CD4-positive, CD25-positive, alpha-beta regulatory T cell (primary cell): ENCODE results near the gene SLC47A1. TPM values are rescaled to one million over a fixed set of nuclear protein-coding genes. Genes with fewer than 3 reads are reported as not detected.
A peak's percentile ranks its signal among the peaks of the same experiment; 100 is the strongest.
"Not testable (repeated sequence)": the region's sequence is repeated elsewhere in the genome, so short reads cannot be mapped to it uniquely, and the experiment has no call there.

Experiments used
- ATAC-seq, 2 donors: fragments of 150-1000 bp; cut with Tn5 transposase; one replicate each; pipeline ENCODE4 v1.10.0; 2021; ENCODE audit warnings: low read depth in 2 of 2, moderate number of reproducible peaks in 2 of 2, moderate library complexity in 1 of 2
- DNase-seq, 3 donors: peaks; one replicate each; pipeline versions ENCODE4 v3.0.0 to v3.0.0-alpha.2; 2012 to 2022; ENCODE audit warnings: mixed read lengths in 1 of 3
- H3K27ac ChIP-seq: one replicate; pipeline ENCODE4 v1.7.0; 2013; ENCODE audit warnings: mild to moderate bottlenecking, low read length; ENCODE audit not compliant: insufficient read depth, poor library complexity, severe bottlenecking
- H3K27me3 ChIP-seq: one replicate; pipeline ENCODE4 v1.7.0; 2013; ENCODE audit warnings: low read length; ENCODE audit not compliant: control insufficient read depth, insufficient read depth
- H3K36me3 ChIP-seq: one replicate; pipeline ENCODE4 v1.7.0; 2013; ENCODE audit warnings: mild to moderate bottlenecking, low read length, moderate library complexity; ENCODE audit not compliant: control insufficient read depth, insufficient read depth
- H3K4me1 ChIP-seq: 2 replicates; pipeline ENCODE4 v1.7.0; 2013; ENCODE audit warnings: mild to moderate bottlenecking, low read length; ENCODE audit not compliant: insufficient read depth, control insufficient read depth, poor library complexity, severe bottlenecking
- H3K4me3 ChIP-seq: one replicate; pipeline ENCODE4 v1.7.0; 2013; ENCODE audit warnings: low read depth, mild to moderate bottlenecking, low read length, moderate library complexity
- H3K9me3 ChIP-seq, 2 experiments: 1 replicate in 1 of 2; 2 replicates in 1 of 2; pipeline ENCODE4 v1.7.0; 2013; ENCODE audit warnings: low read length in 2 of 2, mild to moderate bottlenecking in 1 of 2, moderate library complexity in 1 of 2; ENCODE audit not compliant: control insufficient read depth in 2 of 2
- H3K27ac Mint-ChIP-seq, 3 donors: one replicate each; pipeline ENCODE4 v1.8.0; 2020 to 2022; ENCODE audit warnings: mild to moderate bottlenecking in 3 of 3, mixed read lengths in 3 of 3, moderate library complexity in 2 of 3
- H3K27me3 Mint-ChIP-seq: one replicate; pipeline ENCODE4 v1.8.0; 2022; ENCODE audit warnings: mild to moderate bottlenecking, mixed read lengths
- H3K36me3 Mint-ChIP-seq: one replicate; pipeline ENCODE4 v1.8.0; 2020; ENCODE audit warnings: mixed read lengths
- H3K4me1 Mint-ChIP-seq, 4 donors: one replicate each; pipeline ENCODE4 v1.8.0; 2020 to 2022; ENCODE audit warnings: mixed read lengths in 4 of 4, mild to moderate bottlenecking in 1 of 4
- H3K4me3 Mint-ChIP-seq, 4 donors: one replicate each; pipeline ENCODE4 v1.8.0; 2020 to 2022; ENCODE audit warnings: mild to moderate bottlenecking in 4 of 4, mixed read lengths in 4 of 4, moderate library complexity in 3 of 4
- H3K9me3 Mint-ChIP-seq, 7 donors: one replicate each; pipeline ENCODE4 v1.8.0; 2020 to 2022; ENCODE audit warnings: mixed read lengths in 7 of 7, mild to moderate bottlenecking in 3 of 7, moderate library complexity in 2 of 7
- polyA plus RNA-seq, 4 donors: library from polyadenylated mRNA; unstranded; fragments of 300-500 nt; fragmentation: Illumina TruSeq; gene quantifications; one replicate each; pipeline ENCODE4 v1.2.3, GENCODE V29; 2021
- total RNA-seq: library from RNA; stranded (reverse); gene quantifications from one replicate; pipeline ENCODE4 v1.2.3, GENCODE V29; 2022

Gene SLC47A1
- total and polyA plus RNA-seq, 5 donors from 2014 or later = 1.0 TPM; not detected in 4

- ATAC-seq (no peak), DNase-seq (no peak)
- Histone ChIP-seq H3K9me3 (no peaks in the 10 kb centered on the region), H3K27me3 (peaks cover 10% of the 10 kb centered on the region), H3K4me3 (no peak overlapping the region), H3K36me3 (no peaks in the 10 kb centered on the region), H3K27ac (no peak overlapping the region), H3K4me1 (no peaks in the 10 kb centered on the region)
- H3K27ac Mint-ChIP-seq = no peak overlapping the region
- H3K4me3 Mint-ChIP-seq = no peak overlapping the region
- H3K27me3 Mint-ChIP-seq = peaks cover 50% of the 10 kb centered on the region
- no peaks in the 10 kb centered on the region for H3K36me3 Mint-ChIP-seq
- peaks cover 0 to 2% (median 0%) of the 10 kb centered on the region in 7 donors for H3K9me3 Mint-ChIP-seq
- peaks cover 0 to 4% (median under 1%) of the 10 kb centered on the region in 4 donors for H3K4me1 Mint-ChIP-seq
Observed at GRCh38 chr17:19578545-19578944, 44.9 kb downstream of the SLC47A1 start.

GRCh38 chr17:19579192-19579761, 45.6 kb downstream of the SLC47A1 start:
- H3K4me1 ChIP-seq = no peaks in the 10 kb centered on the region
- no peak overlapping the region for H3K4me3 ChIP-seq
- no peak for DNase-seq
- H3K27ac ChIP-seq = no peak overlapping the region
- Mint-ChIP-seq H3K4me3 (no peak overlapping the region), H3K36me3 (no peaks in the 10 kb centered on the region), H3K4me1 (peaks cover 0 to 4% (median under 1%) of the 10 kb centered on the region in 4 donors), H3K9me3 (peaks cover 0 to 2% (median 0%) of the 10 kb centered on the region in 7 donors), H3K27ac (no peak overlapping the region), H3K27me3 (peaks cover 55% of the 10 kb centered on the region)
- peaks cover 10% of the 10 kb centered on the region for H3K27me3 ChIP-seq
- no peaks in the 10 kb centered on the region for H3K9me3 ChIP-seq
- ATAC-seq = no peak
- H3K36me3 ChIP-seq = no peaks in the 10 kb centered on the region

GRCh38 chr17:19579867-19580565, 46.4 kb downstream of the SLC47A1 start:
- H3K27me3 Mint-ChIP-seq = peaks cover 56% of the 10 kb centered on the region
- H3K4me3 ChIP-seq = no peak overlapping the region
- peaks cover 0 to 2% (median 0%) of the 10 kb centered on the region in 7 donors for H3K9me3 Mint-ChIP-seq
- DNase-seq (no peak), ATAC-seq (no peak)
- H3K36me3 ChIP-seq = no peaks in the 10 kb centered on the region
- peaks cover 0 to 4% (median under 1%) of the 10 kb centered on the region in 4 donors for H3K4me1 Mint-ChIP-seq
- H3K27me3 ChIP-seq = peaks cover 10% of the 10 kb centered on the region
- no peaks in the 10 kb centered on the region for H3K36me3 Mint-ChIP-seq
- H3K27ac Mint-ChIP-seq = no peak overlapping the region
- H3K27ac ChIP-seq = no peak overlapping the region
- no peaks in the 10 kb centered on the region for H3K4me1 ChIP-seq
- peak overlapping the region in 3 of 4 donors; percentile 32 to 70 (median 70) for H3K4me3 Mint-ChIP-seq
- no peaks in the 10 kb centered on the region for H3K9me3 ChIP-seq

GRCh38 chr17:19580566-19580920, 46.9 kb downstream of the SLC47A1 start:
- H3K4me1 Mint-ChIP-seq, H3K36me3 ChIP-seq, ATAC-seq, H3K9me3 Mint-ChIP-seq, DNase-seq, H3K27ac Mint-ChIP-seq, H3K4me3 Mint-ChIP-seq, H3K4me3 ChIP-seq, H3K27me3 ChIP-seq, H3K27ac ChIP-seq, H3K36me3 Mint-ChIP-seq, H3K4me1 ChIP-seq, H3K9me3 ChIP-seq: not testable (repeated sequence)
- peaks cover 61% of the 10 kb centered on the region for H3K27me3 Mint-ChIP-seq

- ATAC-seq, H3K27me3 ChIP-seq, DNase-seq, H3K36me3 Mint-ChIP-seq, H3K4me1 ChIP-seq, H3K9me3 Mint-ChIP-seq, H3K4me1 Mint-ChIP-seq, H3K27ac ChIP-seq, H3K36me3 ChIP-seq, H3K4me3 Mint-ChIP-seq, H3K4me3 ChIP-seq, H3K27ac Mint-ChIP-seq, H3K9me3 ChIP-seq: not testable (repeated sequence)
- H3K27me3 Mint-ChIP-seq = peaks cover 58% of the 10 kb centered on the region
Observed at GRCh38 chr17:19582152-19582551, 48.5 kb downstream of the SLC47A1 start.

- H3K4me3 Mint-ChIP-seq = no peak overlapping the region
- no peak overlapping the region for H3K27ac Mint-ChIP-seq
- H3K36me3 Mint-ChIP-seq = no peaks in the 10 kb centered on the region
- H3K4me3 ChIP-seq = no peak overlapping the region
- H3K27me3 Mint-ChIP-seq = peaks cover 44% of the 10 kb centered on the region
- ATAC-seq = no peak
- H3K36me3 ChIP-seq = no peaks in the 10 kb centered on the region
- peaks cover 2% of the 10 kb centered on the region for H3K27me3 ChIP-seq
- peaks cover 0 to 2% (median 0%) of the 10 kb centered on the region in 7 donors for H3K9me3 Mint-ChIP-seq
- H3K9me3 ChIP-seq = no peaks in the 10 kb centered on the region
- H3K4me1 ChIP-seq = no peaks in the 10 kb centered on the region
- no peak for DNase-seq
- H3K4me1 Mint-ChIP-seq = peaks cover 0 to 4% (median under 1%) of the 10 kb centered on the region in 4 donors
- H3K27ac ChIP-seq = no peak overlapping the region
Observed at GRCh38 chr17:19583871-19584270, 50.2 kb downstream of the SLC47A1 start.

- H3K36me3 ChIP-seq = no peaks in the 10 kb centered on the region
- no peak for ATAC-seq
- no peaks in the 10 kb centered on the region for H3K4me1 ChIP-seq
- H3K27ac Mint-ChIP-seq = no peak overlapping the region
- H3K36me3 Mint-ChIP-seq = no peaks in the 10 kb centered on the region
- no peak overlapping the region for H3K4me3 ChIP-seq
- H3K27me3 Mint-ChIP-seq = peaks cover 9% of the 10 kb centered on the region
- DNase-seq = no peak
- H3K9me3 ChIP-seq = no peaks in the 10 kb centered on the region
- H3K4me3 Mint-ChIP-seq = no peak overlapping the region
- peaks cover 0 to 1% (median 0%) of the 10 kb centered on the region in 7 donors for H3K9me3 Mint-ChIP-seq
- H3K27me3 ChIP-seq = no peaks in the 10 kb centered on the region
- peaks cover 0 to 6% (median 0%) of the 10 kb centered on the region in 4 donors for H3K4me1 Mint-ChIP-seq
- no peak overlapping the region for H3K27ac ChIP-seq
Observed at GRCh38 chr17:19590451-19590850, 56.8 kb downstream of the SLC47A1 start.
